GM21528 (cell line): ENCODE measurements around the gene TTC16.

Source experiments
- ATAC-seq: cut with Tn5 transposase; IDR thresholded peaks from one replicate; pipeline ENCODE4 v1.9.1; 2021; ENCODE audit warnings: mild to moderate bottlenecking, moderate library complexity; ENCODE audit not compliant: unreplicated experiment, low FRiP score

The TTC16 gene

GRCh38 chr9:127763918-127764384 lies 48.1 kb downstream of the TTC16 start:
- no peak for ATAC-seq

GRCh38 chr9:127765418-127765817 lies 49.5 kb downstream of the TTC16 start:
- no peak for ATAC-seq

GRCh38 chr9:127767410-127767809 lies 51.5 kb downstream of the TTC16 start:
- ATAC-seq: no peak

- no peak for ATAC-seq
These were observed 52.0 kb downstream of the TTC16 start for GRCh38 chr9:127767909-127768331.

- no peak for ATAC-seq
These were observed 52.8 kb downstream of the TTC16 start for GRCh38 chr9:127768698-127769097.

GRCh38 chr9:127769101-127769500 lies 53.2 kb downstream of the TTC16 start:
- no peak for ATAC-seq

- ATAC-seq: no peak
These were observed 54.2 kb downstream of the TTC16 start for GRCh38 chr9:127769929-127770582.

- no peak for ATAC-seq
These were observed 54.7 kb downstream of the TTC16 start for GRCh38 chr9:127770583-127770904.

GRCh38 chr9:127770905-127771569 lies 55.2 kb downstream of the TTC16 start:
- ATAC-seq: peak; percentile 85

- no peak for ATAC-seq
These were observed 55.8 kb downstream of the TTC16 start for GRCh38 chr9:127771570-127772189.

- ATAC-seq: no peak
These were observed 56.7 kb downstream of the TTC16 start for GRCh38 chr9:127772603-127773002.

- ATAC-seq: no peak
These were observed 57.4 kb downstream of the TTC16 start for GRCh38 chr9:127773272-127773671.

- no peak for ATAC-seq
These were observed 58.1 kb downstream of the TTC16 start for GRCh38 chr9:127773981-127774380.

GRCh38 chr9:127776195-127776923 lies 60.5 kb downstream of the TTC16 start:
- no peak for ATAC-seq

- ATAC-seq: no peak
These were observed 61.0 kb downstream of the TTC16 start for GRCh38 chr9:127776924-127777289.

- ATAC-seq: no peak
These were observed 61.6 kb downstream of the TTC16 start for GRCh38 chr9:127777368-127777980.

GRCh38 chr9:127778280-127779135 lies 62.6 kb downstream of the TTC16 start, which contains the start of gene SH2D3C:
SH2D3C (minus strand) TSS chr9:127778666; CDS start chr9:127778627, 39 bp downstream.
- ATAC-seq: peak; percentile 38

GRCh38 chr9:127779136-127779981 lies 63.5 kb downstream of the TTC16 start:
- ATAC-seq: peak; percentile 32
